ENCODE results near the gene HLA-DQB2.

HLA-DQB2 gene

DNA sequence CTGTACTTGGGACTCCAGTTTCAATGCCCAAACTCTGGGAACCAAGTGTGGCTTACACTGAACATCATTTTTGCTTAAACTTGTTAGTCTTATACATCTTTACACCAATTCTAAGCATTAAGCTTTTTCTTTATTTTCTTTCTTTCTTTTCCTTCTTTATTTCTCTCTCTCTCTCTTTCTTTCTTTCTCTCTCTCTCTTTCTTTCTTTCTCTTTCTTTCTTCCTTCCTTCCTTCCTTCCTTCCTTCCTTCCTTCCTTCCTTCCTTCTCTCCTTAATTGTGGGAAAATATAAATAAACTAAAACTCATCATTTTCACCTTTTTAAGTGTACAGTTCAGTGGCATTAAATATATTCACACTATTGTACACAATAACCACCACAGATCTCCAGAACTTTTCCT lies 53.7 kb downstream of the HLA-DQB2 start:
- no peak for TF ChIP-seq EZH2phosphoT487 (conservative IDR thresholded peaks at IDR 0.05; ENCODE audit: low read length)
- no peak for TF ChIP-seq CTCF (IDR thresholded peaks at IDR 0.05; ENCODE audit: insufficient read depth, low read length, poor library complexity, severe bottlenecking)
- no peaks in the 10 kb centered on the region for H3K36me3 ChIP-seq (ENCODE audit: low read length)
- H3K4me2 ChIP-seq (ENCODE audit: low read depth, low read length, poor library complexity, severe bottlenecking): no peak overlapping the region
- H3K9me2 ChIP-seq (replicated peaks; ENCODE audit: insufficient read depth, low read length): no peaks in the 10 kb centered on the region
- H3F3A ChIP-seq (ENCODE audit: insufficient read depth): no peaks in the 10 kb centered on the region
- no peaks in the 10 kb centered on the region for H3K27me3 ChIP-seq (ENCODE audit: low read length)
- no peaks in the 10 kb centered on the region for H3K9me3 ChIP-seq (ENCODE audit: insufficient read depth, low read length)
- H3K27ac ChIP-seq (ENCODE audit: low read depth, low read length): no peak overlapping the region
- H3K4me3 ChIP-seq (ENCODE audit: insufficient read depth, low read length, poor library complexity, severe bottlenecking): no peak overlapping the region
- no peaks in the 10 kb centered on the region for H4K20me1 ChIP-seq (ENCODE audit: low read depth, low read length)
- H3K9ac ChIP-seq (ENCODE audit: low read length): no peak overlapping the region
- H3K79me2 ChIP-seq (ENCODE audit: insufficient read depth, low read length): no peaks in the 10 kb centered on the region
- H2AFZ ChIP-seq (ENCODE audit: low read depth, low read length, severe bottlenecking): no peak overlapping the region
